ENCODE data around the gene MIB2. TPM values are rescaled to one million over a fixed set of nuclear protein-coding genes. Genes with fewer than 3 reads are reported as not detected.
"Not testable (repeated sequence)": the region's sequence is repeated elsewhere in the genome, so short reads cannot be mapped to it uniquely, and the experiment has no call there.

The MIB2 gene
- polyA plus RNA-seq, 3 donors: 5.4 to 65.7 (median 5.6) TPM

GRCh38 chr1:1594602-1595260 is 20.6 kb upstream of the MIB2 start:
- DNase-seq: no peak
- Histone ChIP-seq H3K27ac (ENCODE audit: low read depth in 1 of 2, low read length in 2 of 2) (no peak overlapping the region), H3K4me3 (replicated peaks in 1 of 3; ENCODE audit: low read depth in 2 of 3, low read length in 3 of 3) (no peak overlapping the region), H3K27me3 (ENCODE audit: control insufficient read depth in 2 of 2, insufficient read depth in 2 of 2, low read length in 2 of 2) (peaks cover 0 to 21% of the 10 kb centered on the region in 2 donors), H3K4me1 (ENCODE audit: control insufficient read depth in 1 of 2, insufficient read depth in 2 of 2, low read length in 2 of 2) (peaks cover 11 to 22% of the 10 kb centered on the region in 2 donors), H3K9me3 (replicated peaks in 1 of 2; ENCODE audit: control insufficient read depth in 1 of 2, insufficient read depth in 1 of 2, low read length in 2 of 2) (no peaks in the 10 kb centered on the region), H4K20me1 (ENCODE audit: insufficient read depth, low read length) (no peaks in the 10 kb centered on the region), H2AFZ (ENCODE audit: insufficient read depth, low read depth, low read length, poor library complexity, severe bottlenecking) (no peak overlapping the region), H3K36me3 (replicated peaks in 1 of 2; ENCODE audit: control insufficient read depth in 1 of 2, insufficient read depth in 2 of 2, low read length in 2 of 2) (no peaks in the 10 kb centered on the region), H3K9ac (ENCODE audit: insufficient read depth, low read length, poor library complexity, severe bottlenecking) (no peak overlapping the region), H3K79me2 (ENCODE audit: insufficient read depth, low read length) (no peaks in the 10 kb centered on the region), H3K4me2 (replicated peaks; ENCODE audit: extremely low read depth, low read length, poor library complexity, severe bottlenecking) (no peak overlapping the region)
- H3K27ac Mint-ChIP-seq: no peak overlapping the region
- H3K4me3 Mint-ChIP-seq: no peak overlapping the region
- WGBS (ENCODE audit: insufficient coverage): 86% methylated on average over 7 of the region's 10 CpGs
- no peaks in the 10 kb centered on the region for H3K36me3 Mint-ChIP-seq
- H3K9me3 Mint-ChIP-seq: peaks cover 0 to 2% (median 0%) of the 10 kb centered on the region in 7 donors
- TF ChIP-seq, protein P1, sequence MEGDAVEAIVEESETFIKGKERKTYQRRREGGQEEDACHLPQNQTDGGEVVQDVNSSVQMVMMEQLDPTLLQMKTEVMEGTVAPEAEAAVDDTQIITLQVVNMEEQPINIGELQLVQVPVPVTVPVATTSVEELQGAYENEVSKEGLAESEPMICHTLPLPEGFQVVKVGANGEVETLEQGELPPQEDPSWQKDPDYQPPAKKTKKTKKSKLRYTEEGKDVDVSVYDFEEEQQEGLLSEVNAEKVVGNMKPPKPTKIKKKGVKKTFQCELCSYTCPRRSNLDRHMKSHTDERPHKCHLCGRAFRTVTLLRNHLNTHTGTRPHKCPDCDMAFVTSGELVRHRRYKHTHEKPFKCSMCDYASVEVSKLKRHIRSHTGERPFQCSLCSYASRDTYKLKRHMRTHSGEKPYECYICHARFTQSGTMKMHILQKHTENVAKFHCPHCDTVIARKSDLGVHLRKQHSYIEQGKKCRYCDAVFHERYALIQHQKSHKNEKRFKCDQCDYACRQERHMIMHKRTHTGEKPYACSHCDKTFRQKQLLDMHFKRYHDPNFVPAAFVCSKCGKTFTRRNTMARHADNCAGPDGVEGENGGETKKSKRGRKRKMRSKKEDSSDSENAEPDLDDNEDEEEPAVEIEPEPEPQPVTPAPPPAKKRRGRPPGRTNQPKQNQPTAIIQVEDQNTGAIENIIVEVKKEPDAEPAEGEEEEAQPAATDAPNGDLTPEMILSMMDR (IDR thresholded peaks at IDR 0.05): no peak
- intact Hi-C loops (cut with micrococcal nuclease): no loop called here
- H3K4me1 Mint-ChIP-seq: peaks cover 13% of the 10 kb centered on the region
- H3K27me3 Mint-ChIP-seq (ENCODE audit: low read depth in 3 of 3): peaks cover 11 to 14% (median 12%) of the 10 kb centered on the region in 3 donors

DNA sequence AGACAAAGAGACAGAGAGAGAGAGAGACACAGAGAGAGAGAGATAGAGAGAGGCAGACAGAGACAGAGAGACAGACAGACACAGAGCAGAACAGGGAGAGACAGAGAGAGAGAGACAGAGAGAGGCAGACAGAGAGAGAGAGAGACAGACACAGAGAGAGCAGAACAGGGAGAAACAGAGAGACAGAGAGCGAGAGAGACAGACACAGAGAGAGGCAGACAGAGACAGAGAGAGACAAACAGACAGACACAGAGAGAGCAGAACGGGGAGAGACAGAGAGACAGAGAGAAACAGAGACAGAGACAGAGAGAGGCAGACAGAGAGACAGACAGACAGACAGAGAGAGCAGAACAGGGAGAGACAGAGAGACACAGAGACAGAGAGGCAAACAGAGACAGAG is 20.0 kb upstream of the MIB2 start:
- H3K27ac ChIP-seq (ENCODE audit: low read depth in 1 of 2, low read length in 2 of 2); H3K36me3 Mint-ChIP-seq; H3K9me3 ChIP-seq (replicated peaks in 1 of 2; ENCODE audit: control insufficient read depth in 1 of 2, insufficient read depth in 1 of 2, low read length in 2 of 2); intact Hi-C loops (cut with micrococcal nuclease); H3K9ac ChIP-seq (ENCODE audit: insufficient read depth, low read length, poor library complexity, severe bottlenecking); H4K20me1 ChIP-seq (ENCODE audit: insufficient read depth, low read length); DNase-seq; H3K27ac Mint-ChIP-seq; H3K4me3 Mint-ChIP-seq; H3K79me2 ChIP-seq (ENCODE audit: insufficient read depth, low read length); H3K4me2 ChIP-seq (replicated peaks; ENCODE audit: extremely low read depth, low read length, poor library complexity, severe bottlenecking); H3K9me3 Mint-ChIP-seq; H3K4me3 ChIP-seq (replicated peaks in 1 of 3; ENCODE audit: low read depth in 2 of 3, low read length in 3 of 3); H2AFZ ChIP-seq (ENCODE audit: insufficient read depth, low read depth, low read length, poor library complexity, severe bottlenecking); H3K36me3 ChIP-seq (replicated peaks in 1 of 2; ENCODE audit: control insufficient read depth in 1 of 2, insufficient read depth in 2 of 2, low read length in 2 of 2): not testable (repeated sequence)
- peaks cover 13 to 25% of the 10 kb centered on the region in 2 donors for H3K4me1 ChIP-seq (ENCODE audit: control insufficient read depth in 1 of 2, insufficient read depth in 2 of 2, low read length in 2 of 2)
- peaks cover 0 to 21% of the 10 kb centered on the region in 2 donors for H3K27me3 ChIP-seq (ENCODE audit: control insufficient read depth in 2 of 2, insufficient read depth in 2 of 2, low read length in 2 of 2)
- Mint-ChIP-seq H3K27me3 (ENCODE audit: low read depth in 3 of 3) (peaks cover 11 to 14% (median 12%) of the 10 kb centered on the region in 3 donors), H3K4me1 (peaks cover 13% of the 10 kb centered on the region)
- WGBS (ENCODE audit: insufficient coverage): 93% methylated on average over 2 of the region's 2 CpGs
